ENCODE results near the gene LIMA1.

GRCh38 chr12:50251619-50252252, 31.6 kb downstream of the LIMA1 start:
- TF ChIP-seq, protein P1, sequence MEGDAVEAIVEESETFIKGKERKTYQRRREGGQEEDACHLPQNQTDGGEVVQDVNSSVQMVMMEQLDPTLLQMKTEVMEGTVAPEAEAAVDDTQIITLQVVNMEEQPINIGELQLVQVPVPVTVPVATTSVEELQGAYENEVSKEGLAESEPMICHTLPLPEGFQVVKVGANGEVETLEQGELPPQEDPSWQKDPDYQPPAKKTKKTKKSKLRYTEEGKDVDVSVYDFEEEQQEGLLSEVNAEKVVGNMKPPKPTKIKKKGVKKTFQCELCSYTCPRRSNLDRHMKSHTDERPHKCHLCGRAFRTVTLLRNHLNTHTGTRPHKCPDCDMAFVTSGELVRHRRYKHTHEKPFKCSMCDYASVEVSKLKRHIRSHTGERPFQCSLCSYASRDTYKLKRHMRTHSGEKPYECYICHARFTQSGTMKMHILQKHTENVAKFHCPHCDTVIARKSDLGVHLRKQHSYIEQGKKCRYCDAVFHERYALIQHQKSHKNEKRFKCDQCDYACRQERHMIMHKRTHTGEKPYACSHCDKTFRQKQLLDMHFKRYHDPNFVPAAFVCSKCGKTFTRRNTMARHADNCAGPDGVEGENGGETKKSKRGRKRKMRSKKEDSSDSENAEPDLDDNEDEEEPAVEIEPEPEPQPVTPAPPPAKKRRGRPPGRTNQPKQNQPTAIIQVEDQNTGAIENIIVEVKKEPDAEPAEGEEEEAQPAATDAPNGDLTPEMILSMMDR (IDR thresholded peaks at IDR 0.05), result no peak
- no peak for TF ChIP-seq POLR2A (IDR thresholded peaks at IDR 0.05)
